WTC11 (cell line): ENCODE measurements around the gene IQCF2. TPM values are rescaled to one million over a fixed set of nuclear protein-coding genes. Genes with fewer than 3 reads are reported as not detected.

Source experiments
- ATAC-seq: fragments of 200-7000 bp; cut with Tn5 transposase; 2 replicates; pipeline ENCODE4 v1.10.0; 2021; ENCODE audit warnings: mild to moderate bottlenecking, moderate library complexity
- CTCF ChIA-PET: fragments of 300-600 bp; sonication (Branson Sonifier 250); formaldehyde crosslinking; loops from one replicate; lab custom pipeline; 2021; ENCODE audit warnings: antibody characterized with exemption; lab: Charles Lee
- POLR2A ChIA-PET: fragments of 350-600 bp; sonication (Branson Sonifier 250); formaldehyde crosslinking; loops from one replicate; lab custom pipeline; 2021; ENCODE audit warnings: antibody characterized with exemption; lab: Charles Lee
- DNase-seq: peaks from one replicate; pipeline ENCODE4 v3.0.0; 2021; ENCODE audit warnings: low spot score
- H3K27ac Mint-ChIP-seq: 2 replicates; pipeline ENCODE4 v1.8.0; 2021; ENCODE audit warnings: mixed read lengths
- H3K27me3 Mint-ChIP-seq: 2 replicates; pipeline ENCODE4 v1.8.0; 2021; ENCODE audit warnings: low read depth, mild to moderate bottlenecking, moderate library complexity, mixed read lengths
- H3K36me3 Mint-ChIP-seq: 2 replicates; pipeline ENCODE4 v1.8.0; 2021; ENCODE audit warnings: mixed read lengths
- H3K4me1 Mint-ChIP-seq: 2 replicates; pipeline ENCODE4 v1.8.0; 2022; ENCODE audit warnings: mixed read lengths
- H3K4me3 Mint-ChIP-seq: 2 replicates; pipeline ENCODE4 v1.8.0; 2021; ENCODE audit warnings: mild to moderate bottlenecking, moderate library complexity, mixed read lengths
- H3K9me3 Mint-ChIP-seq: 2 replicates; pipeline ENCODE4 v1.8.0; 2021; ENCODE audit warnings: mixed read lengths
- ARID4B ChIP-seq: sonication (generic); formaldehyde crosslinking; IDR thresholded peaks from 2 replicates; pipeline ENCODE4 v1.8.0; 2023; ENCODE audit warnings: missing genetic modification reagents, mild to moderate bottlenecking, borderline replicate concordance
- CREM ChIP-seq: sonication (generic); formaldehyde crosslinking; IDR thresholded peaks from 2 replicates; pipeline ENCODE4 v1.8.1; 2022; ENCODE audit warnings: mild to moderate bottlenecking, missing genetic modification reagents, moderate library complexity
- EMX1 ChIP-seq: fragments of 250-450 bp; sonication (Bioruptor Pico); IDR thresholded peaks from 2 replicates; pipeline ENCODE4 v1.8.0; 2021; ENCODE audit warnings: mild to moderate bottlenecking
- FOXJ3 ChIP-seq: sonication (generic); formaldehyde crosslinking; IDR thresholded peaks from 2 replicates; pipeline ENCODE4 v1.9.0; 2021; ENCODE audit warnings: missing genetic modification reagents, mild to moderate bottlenecking, borderline replicate concordance
- GABPB1 ChIP-seq: sonication (generic); formaldehyde crosslinking; IDR thresholded peaks from 2 replicates; pipeline ENCODE4 v1.8.1; 2023; ENCODE audit warnings: mild to moderate bottlenecking, missing genetic modification reagents
- NFATC4 ChIP-seq: fragments of 250-450 bp; sonication (Bioruptor Pico); IDR thresholded peaks from 2 replicates; pipeline ENCODE4 v1.9.0; 2021; ENCODE audit warnings: mild to moderate bottlenecking
- NFYB ChIP-seq: sonication (generic); formaldehyde crosslinking; conservative IDR thresholded peaks from 2 replicates; pipeline ENCODE4 v1.8.0; 2022; ENCODE audit warnings: low read depth, missing genetic modification reagents
- NR3C1 ChIP-seq: sonication (generic); formaldehyde crosslinking; conservative IDR thresholded peaks from 2 replicates; pipeline ENCODE4 v1.8.1; 2023; ENCODE audit warnings: low read depth, mild to moderate bottlenecking, missing genetic modification reagents
- PRRX2 ChIP-seq: fragments of 250-450 bp; sonication (Bioruptor Pico); IDR thresholded peaks from 2 replicates; pipeline ENCODE4 v1.8.0; 2021; ENCODE audit warnings: mild to moderate bottlenecking
- RELA ChIP-seq: sonication (generic); formaldehyde crosslinking; IDR thresholded peaks from 2 replicates; pipeline ENCODE4 v1.8.1; 2022; ENCODE audit warnings: missing genetic modification reagents, mild to moderate bottlenecking, borderline replicate concordance
- RORB ChIP-seq: fragments of 250-450 bp; sonication (Bioruptor Pico); IDR thresholded peaks from 2 replicates; pipeline ENCODE4 v1.9.0; 2021; ENCODE audit warnings: mild to moderate bottlenecking
- SMAD3 ChIP-seq: sonication (generic); formaldehyde crosslinking; IDR thresholded peaks from 2 replicates; pipeline ENCODE4 v1.8.0; 2022; ENCODE audit warnings: missing genetic modification reagents, mild to moderate bottlenecking, borderline replicate concordance
- ZMAT4 ChIP-seq: fragments of 250-450 bp; sonication (Bioruptor Pico); IDR thresholded peaks from 2 replicates; pipeline ENCODE4 v1.9.0; 2021; ENCODE audit warnings: mild to moderate bottlenecking
- ZNF219 ChIP-seq: sonication (generic); formaldehyde crosslinking; IDR thresholded peaks from 2 replicates; pipeline ENCODE4 v1.8.0; 2023; ENCODE audit warnings: missing genetic modification reagents, mild to moderate bottlenecking, borderline replicate concordance
- ZNF416 ChIP-seq: fragments of 250-450 bp; sonication (Bioruptor Pico); IDR thresholded peaks from 2 replicates; pipeline ENCODE4 v1.9.0; 2021; ENCODE audit warnings: mild to moderate bottlenecking, inconsistent platforms
- ZNF423 ChIP-seq: fragments of 250-450 bp; sonication (Bioruptor Pico); IDR thresholded peaks from 2 replicates; pipeline ENCODE4 v2.1.2; 2022; ENCODE audit warnings: mild to moderate bottlenecking, moderate library complexity
- total RNA-seq: library from RNA; stranded (reverse); gene quantifications from 3 replicates; pipeline ENCODE4 v1.2.3, GENCODE V29; 2021
- TF ChIP-seq, protein P1 (sequence below): sonication (generic); formaldehyde crosslinking; IDR thresholded peaks from 2 replicates; pipeline ENCODE4 v1.8.1; 2023; ENCODE audit warnings: mild to moderate bottlenecking, missing genetic modification reagents
- TF ChIP-seq, protein P2 (sequence below): sonication (generic); formaldehyde crosslinking; IDR thresholded peaks from 2 replicates; pipeline ENCODE4 v1.8.0; 2023; ENCODE audit warnings: missing genetic modification reagents

The IQCF2 gene
- total RNA-seq, 1 experiment from 2014 or later = not detected

GRCh38 chr3:51886447-51886846 is 25.0 kb downstream of the IQCF2 start (continued):
- TF ChIP-seq GABPB1 (CRISPR knock-in tag) (no peak), FOXJ3 (CRISPR knock-in tag) (no peak), NFATC4 (CRISPR knock-in tag) (no peak), NFYB (CRISPR knock-in tag) (no peak), ZMAT4 (no peak), EMX1 (no peak), ZNF416 (CRISPR knock-in tag) (no peak)

- TF ChIP-seq ARID4B (CRISPR knock-in tag) = no peak
- no peak for TF ChIP-seq CREM (CRISPR knock-in tag)
- TF ChIP-seq, protein P1, sequence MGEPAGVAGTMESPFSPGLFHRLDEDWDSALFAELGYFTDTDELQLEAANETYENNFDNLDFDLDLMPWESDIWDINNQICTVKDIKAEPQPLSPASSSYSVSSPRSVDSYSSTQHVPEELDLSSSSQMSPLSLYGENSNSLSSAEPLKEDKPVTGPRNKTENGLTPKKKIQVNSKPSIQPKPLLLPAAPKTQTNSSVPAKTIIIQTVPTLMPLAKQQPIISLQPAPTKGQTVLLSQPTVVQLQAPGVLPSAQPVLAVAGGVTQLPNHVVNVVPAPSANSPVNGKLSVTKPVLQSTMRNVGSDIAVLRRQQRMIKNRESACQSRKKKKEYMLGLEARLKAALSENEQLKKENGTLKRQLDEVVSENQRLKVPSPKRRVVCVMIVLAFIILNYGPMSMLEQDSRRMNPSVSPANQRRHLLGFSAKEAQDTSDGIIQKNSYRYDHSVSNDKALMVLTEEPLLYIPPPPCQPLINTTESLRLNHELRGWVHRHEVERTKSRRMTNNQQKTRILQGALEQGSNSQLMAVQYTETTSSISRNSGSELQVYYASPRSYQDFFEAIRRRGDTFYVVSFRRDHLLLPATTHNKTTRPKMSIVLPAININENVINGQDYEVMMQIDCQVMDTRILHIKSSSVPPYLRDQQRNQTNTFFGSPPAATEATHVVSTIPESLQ (CRISPR knock-in tag) = no peak
- TF ChIP-seq, protein P2, sequence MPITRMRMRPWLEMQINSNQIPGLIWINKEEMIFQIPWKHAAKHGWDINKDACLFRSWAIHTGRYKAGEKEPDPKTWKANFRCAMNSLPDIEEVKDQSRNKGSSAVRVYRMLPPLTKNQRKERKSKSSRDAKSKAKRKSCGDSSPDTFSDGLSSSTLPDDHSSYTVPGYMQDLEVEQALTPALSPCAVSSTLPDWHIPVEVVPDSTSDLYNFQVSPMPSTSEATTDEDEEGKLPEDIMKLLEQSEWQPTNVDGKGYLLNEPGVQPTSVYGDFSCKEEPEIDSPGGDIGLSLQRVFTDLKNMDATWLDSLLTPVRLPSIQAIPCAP (CRISPR knock-in tag) = no peak
- no peak for TF ChIP-seq PRRX2 (CRISPR knock-in tag)
- no peak for TF ChIP-seq SMAD3
- no peak for TF ChIP-seq ZNF423 (CRISPR knock-in tag)
- H3K36me3 Mint-ChIP-seq = no peaks in the 10 kb centered on the region
- H3K27ac Mint-ChIP-seq = no peak overlapping the region
- 0 out of 2 replicates have a peak, but pooled peaks cover 2% of the 10 kb centered on the region for H3K4me1 Mint-ChIP-seq
- DNase-seq (no peak), ATAC-seq (no peak)
- no peaks in the 10 kb centered on the region; the same call in none of the 2 replicates for H3K27me3 Mint-ChIP-seq
- ChIA-PET POLR2A (interaction anchor here (0.6 kb wide), 1 partner anchor 48 kb away, joined by 3 read pairs; no protein-coding TSS in a partner anchor), CTCF (interaction anchor here (0.6 to 1.3 kb wide), 3 partner anchors 27 to 169 kb away, joined by 3 to 4 read pairs (median 4); partner anchors contain the start of gene PCBP4)
- H3K4me3 Mint-ChIP-seq = no peak overlapping the region
- H3K9me3 Mint-ChIP-seq = peaks cover 16% of the 10 kb centered on the region; the same call in 1 of the 2 replicates
Measured at GRCh38 chr3:51887620-51888019, 26.2 kb downstream of the IQCF2 start.

DNA sequence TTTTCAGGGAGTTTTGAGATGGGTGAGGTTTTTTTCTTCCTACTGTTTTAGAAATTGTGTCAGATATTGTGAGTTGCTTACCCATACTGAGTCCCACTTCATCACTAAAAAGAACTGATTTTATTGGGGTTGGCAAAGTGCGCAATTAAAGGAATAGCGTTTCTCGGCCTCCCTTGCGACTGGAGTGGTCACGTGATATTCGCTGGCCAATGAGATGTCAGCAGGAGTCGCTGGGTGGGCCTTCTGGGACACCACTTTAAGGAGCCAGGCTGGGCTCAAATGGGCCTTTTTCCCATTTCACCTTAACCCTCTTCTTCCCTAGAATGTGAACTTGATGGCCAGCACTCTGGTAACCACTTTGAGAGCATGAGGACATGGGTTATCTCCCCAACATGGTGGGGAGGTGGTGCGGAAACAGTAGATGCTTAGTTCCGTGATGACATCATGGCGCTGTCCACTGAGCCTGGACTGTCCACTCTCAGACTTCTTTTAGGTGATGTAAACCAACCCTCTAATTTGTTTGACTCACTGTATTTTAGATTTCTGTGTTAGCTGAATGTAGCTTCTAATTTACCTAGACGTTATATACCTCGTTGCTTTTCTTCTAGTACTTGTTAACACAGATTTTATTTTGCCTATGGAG is 27.2 kb downstream of the IQCF2 start:
- Mint-ChIP-seq H3K4me1 (0 out of 2 replicates have a peak, but pooled peaks cover 1% of the 10 kb centered on the region), H3K27ac (no peak overlapping the region), H3K27me3 (no peaks in the 10 kb centered on the region; the same call in none of the 2 replicates), H3K4me3 (no peak overlapping the region), H3K36me3 (no peaks in the 10 kb centered on the region), H3K9me3 (peaks cover 16% of the 10 kb centered on the region; the same call in 1 of the 2 replicates)
- no peak for ATAC-seq
- CTCF ChIA-PET = no interaction called here
- no peak for DNase-seq
- TF ChIP-seq RELA (CRISPR knock-in tag) (no peak), FOXJ3 (CRISPR knock-in tag) (no peak), NR3C1 (CRISPR knock-in tag) (no peak), NFATC4 (CRISPR knock-in tag) (no peak), ARID4B (CRISPR knock-in tag) (no peak), RORB (CRISPR knock-in tag) (no peak), ZNF219 (CRISPR knock-in tag) (no peak)
- POLR2A ChIA-PET = no interaction called here
